ENCODE results near the gene AIDA.

DNA sequence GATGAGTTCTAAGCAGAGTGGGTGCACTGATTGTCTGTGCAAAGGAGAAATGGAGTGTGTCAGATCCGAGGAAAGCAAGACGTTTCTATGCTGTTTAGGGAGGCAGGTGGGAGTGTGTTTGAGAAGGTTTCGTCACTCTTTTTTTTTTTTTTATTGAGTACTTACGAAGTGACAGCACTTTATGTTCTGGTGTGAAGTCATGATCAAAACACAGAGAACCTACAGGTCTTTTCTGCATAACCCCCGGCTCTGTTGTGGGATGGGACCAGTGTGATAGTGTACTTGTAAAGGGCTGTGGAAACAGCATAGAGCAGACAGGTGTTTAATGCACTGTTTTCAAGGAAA, 67.7 kb downstream of the AIDA start:
- TF ChIP-seq, protein P1, sequence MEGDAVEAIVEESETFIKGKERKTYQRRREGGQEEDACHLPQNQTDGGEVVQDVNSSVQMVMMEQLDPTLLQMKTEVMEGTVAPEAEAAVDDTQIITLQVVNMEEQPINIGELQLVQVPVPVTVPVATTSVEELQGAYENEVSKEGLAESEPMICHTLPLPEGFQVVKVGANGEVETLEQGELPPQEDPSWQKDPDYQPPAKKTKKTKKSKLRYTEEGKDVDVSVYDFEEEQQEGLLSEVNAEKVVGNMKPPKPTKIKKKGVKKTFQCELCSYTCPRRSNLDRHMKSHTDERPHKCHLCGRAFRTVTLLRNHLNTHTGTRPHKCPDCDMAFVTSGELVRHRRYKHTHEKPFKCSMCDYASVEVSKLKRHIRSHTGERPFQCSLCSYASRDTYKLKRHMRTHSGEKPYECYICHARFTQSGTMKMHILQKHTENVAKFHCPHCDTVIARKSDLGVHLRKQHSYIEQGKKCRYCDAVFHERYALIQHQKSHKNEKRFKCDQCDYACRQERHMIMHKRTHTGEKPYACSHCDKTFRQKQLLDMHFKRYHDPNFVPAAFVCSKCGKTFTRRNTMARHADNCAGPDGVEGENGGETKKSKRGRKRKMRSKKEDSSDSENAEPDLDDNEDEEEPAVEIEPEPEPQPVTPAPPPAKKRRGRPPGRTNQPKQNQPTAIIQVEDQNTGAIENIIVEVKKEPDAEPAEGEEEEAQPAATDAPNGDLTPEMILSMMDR (IDR thresholded peaks at IDR 0.05; ENCODE audit: poor library complexity), result no peak
- no peak for TF ChIP-seq EZH2 (IDR thresholded peaks at IDR 0.05; ENCODE audit: borderline replicate concordance)

Measured in hepatocyte (in vitro differentiated cells).